Activated naive CD8-positive, alpha-beta T cell treated with anti-CD3 and anti-CD28 coated beads, Interleukin-2, amount 50 U/mL, for 24 hours (primary cell): ENCODE measurements around the gene CCT7.
A peak's percentile ranks its signal among the peaks of the same experiment; 100 is the strongest.

ENCODE experiments used
- ATAC-seq: fragments of 150-1000 bp; cut with Tn5 transposase; one replicate; pipeline ENCODE4 v1.10.0; 2021
- DNase-seq: peaks from one replicate; pipeline ENCODE4 v3.0.0; 2021
- H3K27ac Mint-ChIP-seq: one replicate; pipeline ENCODE4 v1.8.0; 2021; ENCODE audit warnings: mild to moderate bottlenecking, mixed read lengths
- H3K27me3 Mint-ChIP-seq: one replicate; pipeline ENCODE4 v1.8.0; 2021; ENCODE audit warnings: mixed read lengths
- H3K36me3 Mint-ChIP-seq: one replicate; pipeline ENCODE4 v1.8.0; 2021; ENCODE audit warnings: low read depth, mixed read lengths
- H3K4me1 Mint-ChIP-seq: one replicate; pipeline ENCODE4 v1.8.0; 2021; ENCODE audit warnings: mixed read lengths
- H3K4me3 Mint-ChIP-seq: one replicate; pipeline ENCODE4 v1.8.0; 2021; ENCODE audit warnings: mild to moderate bottlenecking, moderate library complexity, mixed read lengths
- H3K9me3 Mint-ChIP-seq: one replicate; pipeline ENCODE4 v1.8.0; 2021; ENCODE audit warnings: mixed read lengths

CCT7 gene

DNA sequence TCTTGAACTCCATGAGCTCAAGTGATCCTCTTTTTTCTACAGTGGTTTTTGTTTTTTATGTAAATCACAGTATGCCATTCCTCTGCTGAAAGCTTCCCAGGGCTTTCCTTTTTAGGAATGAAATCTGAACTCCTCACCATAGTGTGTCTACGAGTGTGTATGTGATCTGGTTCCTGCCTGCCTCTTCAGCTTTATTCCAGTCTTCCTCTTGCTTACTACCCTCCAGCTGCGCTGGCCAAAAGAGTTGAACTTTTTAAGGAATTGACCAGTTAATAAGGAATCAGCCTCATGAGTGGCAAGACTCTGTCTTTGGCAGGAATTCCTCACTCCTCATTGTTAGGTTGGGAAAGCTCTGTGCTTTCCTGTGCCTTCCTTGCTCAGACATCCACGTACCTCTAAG, 4.0 kb downstream of the CCT7 start:
- H3K27ac Mint-ChIP-seq: no peak overlapping the region
- peaks cover 61% of the 10 kb centered on the region for H3K36me3 Mint-ChIP-seq
- no peaks in the 10 kb centered on the region for H3K27me3 Mint-ChIP-seq
- no peak for DNase-seq
- H3K4me3 Mint-ChIP-seq: peak overlapping the region; percentile 4
- peaks cover 47% of the 10 kb centered on the region for H3K4me1 Mint-ChIP-seq
- no peaks in the 10 kb centered on the region for H3K9me3 Mint-ChIP-seq
- no peak for ATAC-seq

DNA sequence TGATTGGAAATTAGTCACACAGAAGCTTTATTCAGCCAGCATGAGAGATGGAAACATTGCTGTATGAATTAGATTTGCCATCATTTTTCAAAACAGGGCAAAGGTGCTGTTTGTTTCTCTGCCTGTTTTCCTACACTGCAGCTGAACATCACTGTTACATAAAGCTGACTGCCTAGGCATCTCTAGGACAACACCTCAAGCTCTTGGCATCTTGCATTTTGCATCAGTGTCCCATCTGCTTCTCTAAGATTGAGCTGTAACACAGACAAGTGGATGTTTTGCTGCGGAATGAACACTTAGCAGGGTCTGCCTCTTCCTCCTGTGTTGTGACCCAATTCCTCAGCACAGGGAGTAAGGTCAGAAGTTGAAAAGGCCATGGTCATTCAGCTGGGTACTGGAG, 4.9 kb downstream of the CCT7 start:
- Mint-ChIP-seq H3K4me1 (peaks cover 45% of the 10 kb centered on the region), H3K36me3 (peaks cover 67% of the 10 kb centered on the region), H3K27ac (no peak overlapping the region), H3K4me3 (no peak overlapping the region), H3K27me3 (no peaks in the 10 kb centered on the region), H3K9me3 (no peaks in the 10 kb centered on the region)
- ATAC-seq: no peak
- no peak for DNase-seq

DNA sequence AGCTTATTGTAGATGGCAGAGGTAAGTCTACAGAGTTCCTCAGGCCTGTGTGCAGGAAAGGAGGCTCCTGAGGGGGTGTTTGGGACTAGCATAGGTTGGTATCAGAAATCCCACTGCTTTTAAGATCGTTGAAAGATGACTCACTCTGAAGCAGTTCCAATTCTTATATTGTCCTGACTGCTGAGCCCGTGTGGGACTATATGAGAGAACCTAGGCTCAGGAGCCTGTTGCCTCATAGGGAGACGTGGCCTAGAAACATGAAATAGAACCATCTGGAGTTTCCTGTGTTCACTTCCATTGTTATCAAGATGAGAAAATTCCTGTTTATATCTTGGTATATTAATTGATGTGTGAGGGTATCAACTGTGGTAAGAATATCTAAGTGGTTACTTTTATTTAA, 5.7 kb downstream of the CCT7 start:
- DNase-seq (no peak), ATAC-seq (no peak)
- Mint-ChIP-seq H3K27me3 (no peaks in the 10 kb centered on the region), H3K4me3 (no peak overlapping the region), H3K9me3 (no peaks in the 10 kb centered on the region), H3K36me3 (peaks cover 72% of the 10 kb centered on the region), H3K27ac (peak overlapping the region; percentile 0), H3K4me1 (peaks cover 47% of the 10 kb centered on the region)

DNA sequence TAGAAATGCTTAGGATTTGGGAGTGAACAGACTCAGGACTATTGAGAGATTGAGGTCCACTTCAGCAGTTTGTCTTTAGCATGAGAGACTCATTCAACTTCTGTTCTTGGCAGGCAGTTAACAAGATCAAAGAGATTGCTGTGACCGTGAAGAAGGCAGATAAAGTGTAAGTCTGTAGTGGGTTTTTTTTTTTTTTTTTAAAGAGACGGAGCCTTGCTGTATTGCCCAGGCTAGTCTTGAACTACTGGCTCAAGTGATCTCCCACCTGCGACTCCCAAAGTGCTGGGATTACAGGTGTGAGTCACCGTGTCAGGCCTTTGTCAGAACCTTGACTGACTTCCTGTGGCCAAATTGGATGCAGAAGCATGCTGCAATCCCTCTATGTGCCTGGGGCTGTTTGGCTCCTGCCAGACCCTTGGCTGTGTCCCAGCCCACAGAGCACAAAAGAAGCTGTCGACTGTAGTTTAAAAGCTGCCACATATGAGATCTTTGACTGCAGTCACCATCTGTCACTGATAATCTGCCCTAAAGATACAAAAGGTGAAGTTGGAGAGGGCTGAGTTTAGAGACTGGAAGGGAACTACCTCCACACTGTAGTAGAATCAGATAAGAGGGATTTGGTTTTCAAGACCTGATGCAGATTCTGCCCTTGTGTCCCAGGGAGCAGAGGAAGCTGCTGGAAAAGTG, 9.9 kb downstream of the CCT7 start:
- no peak for DNase-seq
- H3K9me3 Mint-ChIP-seq: no peaks in the 10 kb centered on the region
- H3K36me3 Mint-ChIP-seq: peaks cover 69% of the 10 kb centered on the region
- peaks cover 19% of the 10 kb centered on the region for H3K4me1 Mint-ChIP-seq
- no peak for ATAC-seq
- no peak overlapping the region for H3K4me3 Mint-ChIP-seq
- H3K27ac Mint-ChIP-seq: peak overlapping the region; percentile 53
- H3K27me3 Mint-ChIP-seq: no peaks in the 10 kb centered on the region

DNA sequence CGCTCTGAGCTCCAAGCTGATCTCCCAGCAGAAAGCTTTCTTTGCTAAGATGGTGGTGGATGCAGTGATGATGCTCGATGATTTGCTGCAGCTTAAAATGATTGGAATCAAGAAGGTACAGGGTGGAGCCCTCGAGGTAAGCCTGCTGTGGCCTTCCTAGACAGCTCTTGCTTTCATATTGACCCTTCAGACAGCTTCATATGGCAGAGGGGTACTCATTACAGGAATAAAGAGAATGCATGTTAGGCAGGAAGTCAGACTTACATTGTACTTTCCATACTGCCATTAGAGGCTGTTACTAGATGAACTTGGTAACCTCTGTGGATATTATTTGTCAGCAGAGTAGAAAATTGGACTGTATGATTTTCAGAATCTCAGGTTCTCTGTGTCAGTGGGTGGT, 10.5 kb downstream of the CCT7 start:
- Mint-ChIP-seq H3K27me3 (no peaks in the 10 kb centered on the region), H3K9me3 (no peaks in the 10 kb centered on the region), H3K27ac (peak overlapping the region; percentile 53), H3K36me3 (peaks cover 70% of the 10 kb centered on the region), H3K4me1 (peaks cover 14% of the 10 kb centered on the region), H3K4me3 (no peak overlapping the region)
- DNase-seq (no peak), ATAC-seq (no peak)

DNA sequence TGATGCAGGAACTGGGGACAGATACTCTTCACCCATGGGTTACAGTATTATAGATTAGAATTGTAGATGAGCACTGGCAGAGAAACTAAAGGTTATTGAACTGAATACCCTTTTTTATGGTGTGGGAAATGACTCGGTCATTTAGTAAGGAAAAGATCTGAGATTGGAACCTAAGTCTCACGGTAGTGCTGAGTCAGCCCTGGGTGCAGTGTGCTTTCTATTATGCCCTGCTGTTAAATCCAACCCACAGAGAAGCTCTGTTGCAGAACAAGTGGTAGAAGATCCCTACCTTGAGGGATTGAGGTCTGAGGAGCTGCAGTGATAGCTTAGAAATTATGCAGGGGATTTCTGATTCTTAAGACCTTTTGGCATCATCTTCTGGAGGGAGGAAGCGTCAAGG, 12.7 kb downstream of the CCT7 start:
- Mint-ChIP-seq H3K36me3 (peaks cover 70% of the 10 kb centered on the region), H3K27me3 (no peaks in the 10 kb centered on the region), H3K27ac (peak overlapping the region; percentile 16), H3K4me3 (no peak overlapping the region), H3K4me1 (peaks cover 9% of the 10 kb centered on the region), H3K9me3 (no peaks in the 10 kb centered on the region)
- DNase-seq (no peak), ATAC-seq (no peak)

DNA sequence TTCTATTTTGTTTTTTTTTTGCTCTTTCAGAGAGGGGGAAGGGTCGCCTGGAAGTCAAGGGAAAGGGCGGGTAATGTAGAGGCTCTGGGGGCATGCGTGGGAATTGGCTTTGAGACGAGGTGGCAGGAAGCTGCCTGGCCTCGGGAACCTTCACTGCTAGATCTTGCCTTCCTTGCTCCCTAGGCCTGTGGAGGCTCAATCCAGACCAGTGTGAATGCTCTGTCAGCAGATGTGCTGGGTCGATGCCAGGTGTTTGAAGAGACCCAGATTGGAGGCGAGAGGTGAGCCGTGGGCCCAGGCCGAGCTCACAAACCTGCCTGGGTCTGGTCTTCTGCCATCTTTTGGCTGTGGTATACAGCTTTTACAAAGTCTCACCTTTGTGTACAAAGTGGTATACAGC, 15.5 kb downstream of the CCT7 start:
- DNase-seq (no peak), ATAC-seq (no peak)
- Mint-ChIP-seq H3K4me1 (peaks cover 6% of the 10 kb centered on the region), H3K27me3 (no peaks in the 10 kb centered on the region), H3K27ac (no peak overlapping the region), H3K9me3 (no peaks in the 10 kb centered on the region), H3K4me3 (no peak overlapping the region), H3K36me3 (peaks cover 74% of the 10 kb centered on the region)

DNA sequence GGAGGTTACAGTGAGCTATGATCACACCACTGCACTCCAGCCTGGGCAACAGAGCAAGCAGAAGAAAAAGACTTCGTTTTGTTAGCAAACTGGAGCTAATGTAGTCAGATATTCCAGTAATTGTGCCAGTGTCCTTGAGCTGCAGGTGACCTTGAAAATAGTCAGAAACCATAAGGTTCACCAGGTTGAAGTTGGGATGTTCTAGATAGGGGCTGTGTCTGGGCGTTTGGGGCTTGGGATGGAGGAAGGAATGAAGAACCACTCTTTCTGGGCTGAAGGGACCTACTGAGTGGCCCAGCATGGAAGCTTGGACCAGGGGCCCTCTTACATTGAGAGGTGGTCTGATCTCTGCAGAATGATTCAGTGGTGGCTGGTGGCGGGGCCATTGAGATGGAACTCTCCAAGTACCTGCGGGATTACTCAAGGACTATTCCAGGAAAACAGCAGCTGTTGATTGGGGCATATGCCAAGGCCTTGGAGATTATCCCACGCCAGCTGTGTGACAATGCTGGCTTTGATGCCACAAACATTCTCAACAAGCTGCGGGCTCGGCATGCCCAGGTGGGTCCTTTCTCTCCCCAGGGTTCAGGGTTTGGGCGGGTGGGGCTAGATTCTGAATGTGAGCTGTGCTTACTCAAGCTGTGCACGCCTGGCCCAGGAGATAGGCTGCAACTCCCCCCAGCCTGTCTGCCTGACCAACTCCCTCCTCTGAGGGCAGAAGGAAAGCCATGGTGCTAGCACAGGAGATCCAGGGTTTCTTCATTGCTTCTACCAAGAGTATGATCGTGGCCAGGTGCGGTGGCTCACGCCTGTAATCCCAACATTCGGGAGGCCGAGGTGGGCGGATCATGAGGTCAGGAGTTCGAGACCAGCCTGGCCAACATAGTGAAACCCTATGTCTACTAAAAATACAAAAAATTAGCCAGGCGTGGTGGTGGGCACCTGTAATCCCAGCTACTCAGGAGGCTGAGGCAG, 17.1 kb downstream of the CCT7 start:
- Mint-ChIP-seq H3K4me1 (peaks cover 3% of the 10 kb centered on the region), H3K27me3 (no peaks in the 10 kb centered on the region), H3K4me3 (no peak overlapping the region), H3K27ac (no peak overlapping the region), H3K36me3 (peaks cover 66% of the 10 kb centered on the region), H3K9me3 (no peaks in the 10 kb centered on the region)
- ATAC-seq (no peak), DNase-seq (no peak)

DNA sequence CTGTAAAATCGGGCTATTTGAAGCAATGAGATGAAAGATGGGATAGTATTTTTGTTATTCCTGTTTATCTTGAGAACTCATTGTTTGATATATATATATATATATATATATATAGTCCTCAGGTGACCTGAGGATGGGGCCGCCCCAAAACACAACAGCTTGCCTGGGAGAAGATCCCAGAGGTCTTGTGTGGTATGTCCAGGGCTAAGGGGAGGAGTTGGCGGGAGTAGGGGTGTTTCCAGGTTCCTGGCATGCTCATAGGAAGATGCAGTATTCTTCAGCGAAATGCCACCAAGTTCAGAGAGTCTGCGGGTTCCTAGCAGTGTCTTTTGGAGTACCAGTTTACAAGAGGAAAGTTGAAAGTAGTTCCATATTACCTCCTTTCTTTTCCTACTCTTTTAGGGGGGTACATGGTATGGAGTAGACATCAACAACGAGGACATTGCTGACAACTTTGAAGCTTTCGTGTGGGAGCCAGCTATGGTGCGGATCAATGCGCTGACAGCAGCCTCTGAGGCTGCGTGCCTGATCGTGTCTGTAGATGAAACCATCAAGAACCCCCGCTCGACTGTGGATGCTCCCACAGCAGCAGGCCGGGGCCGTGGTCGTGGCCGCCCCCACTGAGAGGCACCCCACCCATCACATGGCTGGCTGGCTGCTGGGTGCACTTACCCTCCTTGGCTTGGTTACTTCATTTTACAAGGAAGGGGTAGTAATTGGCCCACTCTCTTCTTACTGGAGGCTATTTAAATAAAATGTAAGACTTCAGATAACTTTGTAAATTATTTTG, 18.3 kb downstream of the CCT7 start:
- Mint-ChIP-seq H3K36me3 (peaks cover 53% of the 10 kb centered on the region), H3K4me3 (no peak overlapping the region), H3K27ac (no peak overlapping the region), H3K9me3 (no peaks in the 10 kb centered on the region), H3K27me3 (no peaks in the 10 kb centered on the region), H3K4me1 (no peaks in the 10 kb centered on the region)
- DNase-seq: no peak
- ATAC-seq: no peak

DNA sequence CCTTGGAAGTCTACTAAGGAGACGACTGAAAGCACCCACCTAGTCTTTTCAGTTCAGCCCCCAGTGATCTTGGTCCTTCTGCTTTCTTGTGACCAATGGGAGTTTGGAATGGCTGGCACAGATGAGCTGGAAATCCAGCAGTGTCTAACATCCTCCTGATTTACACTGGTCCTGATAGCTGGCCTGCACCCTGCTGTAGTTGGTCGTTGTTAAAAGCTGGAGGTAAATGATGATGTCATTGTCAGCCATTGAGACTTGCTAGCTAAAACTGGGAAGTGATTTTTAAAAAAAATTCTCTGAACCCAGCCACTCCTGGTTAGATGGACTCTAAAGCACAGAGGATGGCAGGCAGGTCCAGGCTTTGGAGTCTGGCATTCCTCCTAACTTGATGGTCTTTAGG, 19.3 kb downstream of the CCT7 start:
- DNase-seq (no peak), ATAC-seq (no peak)
- Mint-ChIP-seq H3K27ac (peak overlapping the region; percentile 18), H3K27me3 (no peaks in the 10 kb centered on the region), H3K9me3 (no peaks in the 10 kb centered on the region), H3K4me1 (no peaks in the 10 kb centered on the region), H3K4me3 (no peak overlapping the region), H3K36me3 (peaks cover 47% of the 10 kb centered on the region)

DNA sequence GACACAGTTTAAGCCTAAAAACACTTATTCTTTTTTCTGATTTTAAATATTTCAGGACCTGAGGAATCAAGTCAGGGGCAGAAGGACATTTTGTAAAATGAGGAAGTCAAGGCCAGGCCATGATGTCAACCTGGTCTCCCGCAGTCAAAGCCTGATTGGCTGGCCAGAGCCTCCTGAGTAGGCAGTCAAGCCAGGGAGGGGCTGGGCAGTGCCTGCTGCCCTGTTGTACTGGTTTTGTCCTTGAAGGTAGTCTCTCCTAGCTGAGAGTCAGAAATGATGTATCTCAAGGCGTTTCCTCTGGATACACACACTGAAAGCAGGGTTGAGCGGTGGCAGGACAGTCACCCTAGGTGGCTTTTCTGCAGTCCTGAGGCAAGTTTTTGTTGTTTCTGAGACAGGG, 19.8 kb downstream of the CCT7 start:
- DNase-seq (no peak), ATAC-seq (no peak)
- H3K27me3 Mint-ChIP-seq: no peaks in the 10 kb centered on the region
- H3K4me1 Mint-ChIP-seq: no peaks in the 10 kb centered on the region
- no peaks in the 10 kb centered on the region for H3K9me3 Mint-ChIP-seq
- H3K4me3 Mint-ChIP-seq: no peak overlapping the region
- peaks cover 46% of the 10 kb centered on the region for H3K36me3 Mint-ChIP-seq
- H3K27ac Mint-ChIP-seq: no peak overlapping the region

DNA sequence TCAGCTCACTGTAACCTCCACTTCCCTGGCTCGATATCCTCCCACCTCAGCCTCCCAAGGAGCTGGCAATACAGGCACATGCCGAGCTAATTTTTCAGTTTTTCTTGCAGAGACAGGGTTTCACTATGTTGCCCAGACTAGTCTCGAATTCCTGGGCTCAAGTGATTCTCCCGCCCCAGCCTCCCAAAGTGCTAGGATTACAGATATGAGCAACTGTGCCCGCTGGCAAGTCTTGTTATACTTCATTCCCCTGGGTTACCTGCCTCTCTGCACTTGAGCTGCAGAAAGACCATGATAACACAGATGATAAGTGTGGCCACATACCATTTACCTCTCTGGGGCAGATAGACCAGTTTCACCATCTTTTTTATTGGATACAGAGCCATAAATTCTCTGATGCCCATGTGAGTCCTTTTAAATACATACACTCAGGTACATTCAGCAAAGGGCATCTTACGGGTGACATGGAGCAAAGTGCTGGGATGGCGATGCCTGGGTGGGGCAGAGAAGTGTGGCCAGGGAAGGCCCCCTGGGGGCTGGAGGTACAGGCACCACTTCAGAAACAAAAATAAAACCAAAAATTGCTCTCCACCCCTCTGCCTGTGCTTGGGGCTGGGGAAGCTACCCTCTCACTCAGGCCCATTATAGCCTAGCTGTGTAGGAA, 20.4 kb downstream of the CCT7 start:
- Mint-ChIP-seq H3K27me3 (no peaks in the 10 kb centered on the region), H3K27ac (peak overlapping the region; percentile 60), H3K9me3 (no peaks in the 10 kb centered on the region), H3K4me1 (no peaks in the 10 kb centered on the region), H3K36me3 (peaks cover 43% of the 10 kb centered on the region), H3K4me3 (no peak overlapping the region)
- DNase-seq (no peak), ATAC-seq (no peak)

DNA sequence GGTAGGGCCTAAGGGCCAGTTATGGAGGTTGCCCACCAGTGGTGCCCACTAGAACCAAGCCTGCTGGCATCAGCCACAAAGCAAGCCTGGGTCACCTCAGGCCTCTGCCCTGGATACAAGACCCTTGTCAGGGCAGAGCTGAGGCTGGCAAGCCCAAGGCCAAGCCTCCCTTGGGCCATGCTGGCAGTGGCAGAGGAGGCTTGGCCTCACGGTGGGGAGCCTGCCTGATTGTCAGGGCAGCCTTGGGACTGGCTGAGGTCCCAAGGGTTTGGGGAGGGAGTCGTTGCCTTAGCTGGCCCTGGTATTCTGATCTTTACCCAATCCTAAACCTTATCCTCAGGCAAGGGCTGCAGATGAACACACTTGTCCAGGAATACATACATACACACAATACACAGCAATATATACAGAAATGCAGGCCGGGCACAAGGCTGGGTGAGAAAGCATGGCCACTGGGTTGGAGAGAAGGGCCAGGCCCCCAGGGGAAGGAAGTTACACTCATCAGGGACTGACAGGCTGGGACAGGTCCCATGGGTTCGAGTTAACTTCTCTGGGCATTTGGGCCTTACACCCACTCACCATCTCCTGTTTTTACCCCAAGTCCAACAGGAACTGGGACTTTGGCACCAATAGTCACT, 21.0 kb downstream of the CCT7 start:
- no peaks in the 10 kb centered on the region for H3K27me3 Mint-ChIP-seq
- H3K27ac Mint-ChIP-seq: no peak overlapping the region
- peaks cover 37% of the 10 kb centered on the region for H3K36me3 Mint-ChIP-seq
- H3K9me3 Mint-ChIP-seq: no peaks in the 10 kb centered on the region
- H3K4me3 Mint-ChIP-seq: no peak overlapping the region
- no peaks in the 10 kb centered on the region for H3K4me1 Mint-ChIP-seq
- peak; percentile 14 for ATAC-seq
- DNase-seq: no peak
